ENCODE data around the gene CELF1.

- TF ChIP-seq, protein P1, sequence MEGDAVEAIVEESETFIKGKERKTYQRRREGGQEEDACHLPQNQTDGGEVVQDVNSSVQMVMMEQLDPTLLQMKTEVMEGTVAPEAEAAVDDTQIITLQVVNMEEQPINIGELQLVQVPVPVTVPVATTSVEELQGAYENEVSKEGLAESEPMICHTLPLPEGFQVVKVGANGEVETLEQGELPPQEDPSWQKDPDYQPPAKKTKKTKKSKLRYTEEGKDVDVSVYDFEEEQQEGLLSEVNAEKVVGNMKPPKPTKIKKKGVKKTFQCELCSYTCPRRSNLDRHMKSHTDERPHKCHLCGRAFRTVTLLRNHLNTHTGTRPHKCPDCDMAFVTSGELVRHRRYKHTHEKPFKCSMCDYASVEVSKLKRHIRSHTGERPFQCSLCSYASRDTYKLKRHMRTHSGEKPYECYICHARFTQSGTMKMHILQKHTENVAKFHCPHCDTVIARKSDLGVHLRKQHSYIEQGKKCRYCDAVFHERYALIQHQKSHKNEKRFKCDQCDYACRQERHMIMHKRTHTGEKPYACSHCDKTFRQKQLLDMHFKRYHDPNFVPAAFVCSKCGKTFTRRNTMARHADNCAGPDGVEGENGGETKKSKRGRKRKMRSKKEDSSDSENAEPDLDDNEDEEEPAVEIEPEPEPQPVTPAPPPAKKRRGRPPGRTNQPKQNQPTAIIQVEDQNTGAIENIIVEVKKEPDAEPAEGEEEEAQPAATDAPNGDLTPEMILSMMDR (IDR thresholded peaks at IDR 0.05; ENCODE audit: poor library complexity, severe bottlenecking): no peak
- TF ChIP-seq EP300 (conservative IDR thresholded peaks at IDR 0.05; ENCODE audit: poor library complexity, severe bottlenecking) (no peak), REST (IDR thresholded peaks at IDR 0.05; ENCODE audit: borderline replicate concordance) (no peak), EZH2 (IDR thresholded peaks at IDR 0.05; ENCODE audit: borderline replicate concordance, insufficient read depth, low read length, poor library complexity, severe bottlenecking) (no peak), TAF1 (IDR thresholded peaks at IDR 0.05; ENCODE audit: low read depth) (no peak), RAD21 (conservative IDR thresholded peaks at IDR 0.05) (no peak), POLR2AphosphoS5 (IDR thresholded peaks at IDR 0.05) (no peak), MXI1 (conservative IDR thresholded peaks at IDR 0.05; ENCODE audit: poor library complexity, severe bottlenecking) (no peak)
These were observed 57.1 kb downstream of the CELF1 start for GRCh38 chr11:47495856-47496217.

Measured in neural cell (in vitro differentiated cells).